Liver (tissue), 3 donors: ENCODE results near the gene GLB1L2.

Experiments
- EGR1 ChIP-seq, 2 donors: IDR thresholded peaks; 2 replicates each; pipeline ENCODE4 v1.6.1; 2016 to 2018; ENCODE audit warnings: antibody characterized with exemption in 2 of 2, low read depth in 2 of 2
- FOXA1 ChIP-seq: IDR thresholded peaks from 2 replicates; pipeline ENCODE4 v1.6.1; 2016; ENCODE audit warnings: antibody characterized with exemption
- HNF4A ChIP-seq, 2 donors: conservative IDR thresholded peaks; 2 replicates each; pipeline ENCODE4 v1.6.1; 2016; ENCODE audit warnings: antibody characterized with exemption in 2 of 2, mild to moderate bottlenecking in 2 of 2
- RAD21 ChIP-seq, 2 donors: IDR thresholded peaks; 2 replicates each; pipeline ENCODE4 v1.6.1; 2016; ENCODE audit warnings: antibody characterized with exemption in 2 of 2, mild to moderate bottlenecking in 2 of 2
- SP1 ChIP-seq: IDR thresholded peaks from 2 replicates; pipeline ENCODE4 v1.6.1; 2018; ENCODE audit warnings: antibody characterized with exemption, mild to moderate bottlenecking
- TAF1 ChIP-seq: conservative IDR thresholded peaks from 2 replicates; pipeline ENCODE4 v1.6.1; 2016; ENCODE audit warnings: antibody characterized with exemption, mild to moderate bottlenecking
- TF ChIP-seq, protein P1 (sequence below): fragments of 150-350 bp; IDR thresholded peaks from 2 replicates; pipeline ENCODE4 v1.5.1; 2017; ENCODE audit warnings: improper control_type of control experiment, low read depth, low read length; ENCODE audit not compliant: missing input control
- TF ChIP-seq, protein P2 (sequence below): IDR thresholded peaks from 2 replicates; pipeline ENCODE4 v1.6.1; 2016; ENCODE audit warnings: antibody characterized with exemption
- TF ChIP-seq, protein P3 (sequence below): IDR thresholded peaks from 2 replicates; pipeline ENCODE4 v1.6.1; 2016; ENCODE audit warnings: antibody characterized with exemption
- TF ChIP-seq, protein P4 (sequence below): IDR thresholded peaks from 2 replicates; pipeline ENCODE4 v1.6.1; 2016; ENCODE audit warnings: antibody characterized with exemption, mild to moderate bottlenecking
- TF ChIP-seq, protein P5 (sequence below): IDR thresholded peaks from 2 replicates; pipeline ENCODE4 v1.6.1; 2016; ENCODE audit warnings: antibody characterized with exemption
- donor health status: healthy.
- donor health status: healthy.

DNA sequence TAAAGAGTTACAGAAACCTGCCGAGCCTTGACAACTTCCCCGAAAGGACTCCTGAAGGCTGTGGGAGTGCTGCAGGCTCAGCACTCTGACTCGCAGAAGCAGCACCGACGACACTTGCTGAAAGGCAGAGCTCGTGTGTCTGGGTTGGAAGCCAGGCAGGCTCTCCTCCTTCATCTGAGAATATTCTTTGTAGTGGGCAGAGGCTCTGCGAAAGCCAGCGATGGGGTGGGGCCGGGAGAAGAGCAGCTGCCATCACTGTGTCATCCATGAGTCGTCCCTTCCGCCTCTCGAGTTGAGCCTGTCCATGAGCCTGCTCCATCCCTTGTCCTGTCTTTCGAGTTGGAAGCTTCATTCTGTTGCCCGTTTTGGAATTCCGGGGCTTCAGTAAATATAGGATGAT is 11.9 kb downstream of the GLB1L2 start:
- TF ChIP-seq, protein P1, sequence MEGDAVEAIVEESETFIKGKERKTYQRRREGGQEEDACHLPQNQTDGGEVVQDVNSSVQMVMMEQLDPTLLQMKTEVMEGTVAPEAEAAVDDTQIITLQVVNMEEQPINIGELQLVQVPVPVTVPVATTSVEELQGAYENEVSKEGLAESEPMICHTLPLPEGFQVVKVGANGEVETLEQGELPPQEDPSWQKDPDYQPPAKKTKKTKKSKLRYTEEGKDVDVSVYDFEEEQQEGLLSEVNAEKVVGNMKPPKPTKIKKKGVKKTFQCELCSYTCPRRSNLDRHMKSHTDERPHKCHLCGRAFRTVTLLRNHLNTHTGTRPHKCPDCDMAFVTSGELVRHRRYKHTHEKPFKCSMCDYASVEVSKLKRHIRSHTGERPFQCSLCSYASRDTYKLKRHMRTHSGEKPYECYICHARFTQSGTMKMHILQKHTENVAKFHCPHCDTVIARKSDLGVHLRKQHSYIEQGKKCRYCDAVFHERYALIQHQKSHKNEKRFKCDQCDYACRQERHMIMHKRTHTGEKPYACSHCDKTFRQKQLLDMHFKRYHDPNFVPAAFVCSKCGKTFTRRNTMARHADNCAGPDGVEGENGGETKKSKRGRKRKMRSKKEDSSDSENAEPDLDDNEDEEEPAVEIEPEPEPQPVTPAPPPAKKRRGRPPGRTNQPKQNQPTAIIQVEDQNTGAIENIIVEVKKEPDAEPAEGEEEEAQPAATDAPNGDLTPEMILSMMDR: no peak
- TF ChIP-seq, protein P2, sequence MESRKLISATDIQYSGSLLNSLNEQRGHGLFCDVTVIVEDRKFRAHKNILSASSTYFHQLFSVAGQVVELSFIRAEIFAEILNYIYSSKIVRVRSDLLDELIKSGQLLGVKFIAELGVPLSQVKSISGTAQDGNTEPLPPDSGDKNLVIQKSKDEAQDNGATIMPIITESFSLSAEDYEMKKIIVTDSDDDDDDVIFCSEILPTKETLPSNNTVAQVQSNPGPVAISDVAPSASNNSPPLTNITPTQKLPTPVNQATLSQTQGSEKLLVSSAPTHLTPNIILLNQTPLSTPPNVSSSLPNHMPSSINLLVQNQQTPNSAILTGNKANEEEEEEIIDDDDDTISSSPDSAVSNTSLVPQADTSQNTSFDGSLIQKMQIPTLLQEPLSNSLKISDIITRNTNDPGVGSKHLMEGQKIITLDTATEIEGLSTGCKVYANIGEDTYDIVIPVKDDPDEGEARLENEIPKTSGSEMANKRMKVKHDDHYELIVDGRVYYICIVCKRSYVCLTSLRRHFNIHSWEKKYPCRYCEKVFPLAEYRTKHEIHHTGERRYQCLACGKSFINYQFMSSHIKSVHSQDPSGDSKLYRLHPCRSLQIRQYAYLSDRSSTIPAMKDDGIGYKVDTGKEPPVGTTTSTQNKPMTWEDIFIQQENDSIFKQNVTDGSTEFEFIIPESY: no peak
- TF ChIP-seq, protein P3, sequence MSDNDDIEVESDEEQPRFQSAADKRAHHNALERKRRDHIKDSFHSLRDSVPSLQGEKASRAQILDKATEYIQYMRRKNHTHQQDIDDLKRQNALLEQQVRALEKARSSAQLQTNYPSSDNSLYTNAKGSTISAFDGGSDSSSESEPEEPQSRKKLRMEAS: no peak
- TF ChIP-seq RAD21 (IDR thresholded peaks at IDR 0.05) (no peak), TAF1 (no peak), EGR1 (IDR thresholded peaks at IDR 0.05; ENCODE audit: low read depth in 2 of 2) (no peak), FOXA1 (no peak), SP1 (no peak), HNF4A (conservative IDR thresholded peaks at IDR 0.05) (no peak)
- TF ChIP-seq, protein P4, sequence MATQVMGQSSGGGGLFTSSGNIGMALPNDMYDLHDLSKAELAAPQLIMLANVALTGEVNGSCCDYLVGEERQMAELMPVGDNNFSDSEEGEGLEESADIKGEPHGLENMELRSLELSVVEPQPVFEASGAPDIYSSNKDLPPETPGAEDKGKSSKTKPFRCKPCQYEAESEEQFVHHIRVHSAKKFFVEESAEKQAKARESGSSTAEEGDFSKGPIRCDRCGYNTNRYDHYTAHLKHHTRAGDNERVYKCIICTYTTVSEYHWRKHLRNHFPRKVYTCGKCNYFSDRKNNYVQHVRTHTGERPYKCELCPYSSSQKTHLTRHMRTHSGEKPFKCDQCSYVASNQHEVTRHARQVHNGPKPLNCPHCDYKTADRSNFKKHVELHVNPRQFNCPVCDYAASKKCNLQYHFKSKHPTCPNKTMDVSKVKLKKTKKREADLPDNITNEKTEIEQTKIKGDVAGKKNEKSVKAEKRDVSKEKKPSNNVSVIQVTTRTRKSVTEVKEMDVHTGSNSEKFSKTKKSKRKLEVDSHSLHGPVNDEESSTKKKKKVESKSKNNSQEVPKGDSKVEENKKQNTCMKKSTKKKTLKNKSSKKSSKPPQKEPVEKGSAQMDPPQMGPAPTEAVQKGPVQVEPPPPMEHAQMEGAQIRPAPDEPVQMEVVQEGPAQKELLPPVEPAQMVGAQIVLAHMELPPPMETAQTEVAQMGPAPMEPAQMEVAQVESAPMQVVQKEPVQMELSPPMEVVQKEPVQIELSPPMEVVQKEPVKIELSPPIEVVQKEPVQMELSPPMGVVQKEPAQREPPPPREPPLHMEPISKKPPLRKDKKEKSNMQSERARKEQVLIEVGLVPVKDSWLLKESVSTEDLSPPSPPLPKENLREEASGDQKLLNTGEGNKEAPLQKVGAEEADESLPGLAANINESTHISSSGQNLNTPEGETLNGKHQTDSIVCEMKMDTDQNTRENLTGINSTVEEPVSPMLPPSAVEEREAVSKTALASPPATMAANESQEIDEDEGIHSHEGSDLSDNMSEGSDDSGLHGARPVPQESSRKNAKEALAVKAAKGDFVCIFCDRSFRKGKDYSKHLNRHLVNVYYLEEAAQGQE: no peak
- TF ChIP-seq, protein P5, sequence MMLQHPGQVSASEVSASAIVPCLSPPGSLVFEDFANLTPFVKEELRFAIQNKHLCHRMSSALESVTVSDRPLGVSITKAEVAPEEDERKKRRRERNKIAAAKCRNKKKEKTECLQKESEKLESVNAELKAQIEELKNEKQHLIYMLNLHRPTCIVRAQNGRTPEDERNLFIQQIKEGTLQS: no peak
